Pons (tissue), 1 donor: ENCODE data around the gene PRKAR1B.
A peak's percentile ranks its signal among the peaks of the same experiment; 100 is the strongest.

Experiments
- DNase-seq: peaks from one replicate; pipeline ENCODE4 v3.0.0-alpha.2; 2016; ENCODE audit warnings: low spot score

PRKAR1B gene

DNA sequence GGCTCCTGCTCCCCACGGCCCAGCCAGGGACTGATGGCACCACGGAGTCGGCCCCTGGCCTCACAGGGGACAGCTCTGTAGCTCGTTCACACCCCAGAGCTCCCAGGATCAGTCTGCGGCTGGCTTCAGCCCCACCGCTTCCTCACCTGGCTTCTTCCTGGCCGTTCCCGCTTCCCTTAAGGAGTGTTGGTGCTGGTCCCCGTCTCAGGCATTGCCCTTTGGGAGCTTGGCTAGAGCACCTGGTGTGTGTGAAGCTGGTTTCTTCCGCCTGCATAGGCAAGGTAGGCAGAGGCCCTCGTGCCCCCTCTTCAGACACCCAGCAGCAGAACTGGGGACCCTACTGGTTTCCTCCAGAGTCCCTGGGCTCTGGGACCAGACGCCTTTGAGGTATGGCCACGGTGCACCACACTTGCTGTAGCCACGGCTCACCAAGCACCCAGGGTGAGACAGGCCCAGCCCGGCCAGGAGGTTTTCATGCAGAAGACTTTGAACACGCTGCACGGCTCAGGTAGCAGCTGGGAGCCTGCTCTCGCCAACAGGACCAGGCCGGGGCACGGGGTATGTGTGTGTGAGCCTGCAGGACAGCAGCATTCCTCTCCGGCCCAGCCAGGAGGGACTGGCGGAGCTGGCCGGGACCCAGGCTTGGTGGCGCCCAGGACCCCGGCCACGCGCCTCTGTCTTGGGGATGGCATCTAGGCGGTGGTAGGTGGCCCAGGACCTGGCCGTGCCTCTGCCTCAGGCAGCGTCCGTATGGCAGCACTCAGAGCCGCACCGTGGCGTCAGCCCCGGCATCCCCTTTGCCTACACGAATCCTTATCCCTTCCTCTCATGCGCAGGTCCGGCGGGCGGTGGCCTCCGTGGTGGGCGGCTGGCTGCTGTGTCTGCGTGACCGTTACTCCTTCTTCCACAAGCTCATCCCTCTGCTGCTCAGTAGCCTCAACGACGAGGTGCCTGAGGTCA lies 13.2 kb upstream of the PRKAR1B start:
- DNase-seq = no peak

DNA sequence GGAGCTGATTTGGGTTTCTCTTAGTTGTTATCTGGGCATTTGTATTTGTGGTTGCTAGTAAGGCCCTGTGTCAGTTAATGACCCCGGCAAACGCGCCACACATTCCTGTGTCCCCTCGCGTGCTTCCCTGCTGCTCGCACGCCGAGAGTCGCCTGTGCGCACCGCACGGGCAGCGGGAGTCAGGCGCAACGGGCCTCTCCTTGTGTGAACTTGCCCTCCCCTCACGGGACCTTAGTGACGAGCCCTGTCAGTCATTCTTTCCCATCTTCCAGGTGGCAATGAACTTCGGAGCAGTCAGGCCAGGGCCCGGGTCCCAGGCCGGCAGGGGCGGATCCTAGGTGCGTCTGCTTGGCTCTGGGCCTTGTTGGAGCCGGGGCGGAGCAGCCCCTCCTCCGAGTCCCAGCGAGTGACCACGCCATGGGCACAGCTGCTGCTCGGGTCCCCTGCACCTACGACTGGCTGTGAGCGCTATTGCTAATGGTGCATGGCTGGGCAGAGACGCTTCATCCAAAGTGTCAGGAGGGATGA lies 12.4 kb upstream of the PRKAR1B start:
- no peak for DNase-seq

DNA sequence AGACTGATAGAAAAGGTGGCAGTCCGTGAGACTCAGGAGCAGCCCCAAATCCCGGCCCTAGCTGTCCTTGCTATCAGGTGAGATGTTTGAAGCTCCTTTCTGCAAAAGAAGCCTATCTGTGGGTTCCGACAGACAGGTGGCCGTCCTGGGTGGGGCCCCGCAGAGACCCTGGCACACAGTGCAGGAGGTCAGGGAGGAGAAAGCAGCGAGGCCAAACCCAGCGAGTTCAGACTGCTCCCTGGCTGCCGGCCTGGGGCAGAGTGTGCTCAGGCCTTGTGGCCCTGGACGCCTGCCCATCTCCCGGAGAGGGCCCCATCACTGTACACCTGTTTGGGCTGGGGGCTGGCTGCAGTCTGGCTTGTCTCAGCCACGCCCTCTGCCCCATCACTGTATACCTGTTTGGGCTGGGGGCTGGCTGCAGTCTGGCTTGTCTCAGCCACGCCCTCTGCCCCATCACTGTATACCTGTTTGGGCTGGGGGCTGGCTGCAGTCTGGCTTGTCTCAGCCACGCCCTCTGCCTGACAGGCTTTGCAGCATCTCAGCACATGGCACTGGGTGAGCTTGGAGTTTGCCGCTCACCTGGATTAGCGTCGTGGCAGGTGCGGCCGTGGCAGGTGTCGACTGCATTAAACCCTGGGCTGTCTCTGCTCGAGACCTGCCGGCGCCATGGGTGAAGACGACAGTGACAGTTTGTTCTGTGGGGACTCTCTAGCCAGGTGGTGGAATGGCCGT lies 11.8 kb upstream of the PRKAR1B start:
- no peak for DNase-seq

DNA sequence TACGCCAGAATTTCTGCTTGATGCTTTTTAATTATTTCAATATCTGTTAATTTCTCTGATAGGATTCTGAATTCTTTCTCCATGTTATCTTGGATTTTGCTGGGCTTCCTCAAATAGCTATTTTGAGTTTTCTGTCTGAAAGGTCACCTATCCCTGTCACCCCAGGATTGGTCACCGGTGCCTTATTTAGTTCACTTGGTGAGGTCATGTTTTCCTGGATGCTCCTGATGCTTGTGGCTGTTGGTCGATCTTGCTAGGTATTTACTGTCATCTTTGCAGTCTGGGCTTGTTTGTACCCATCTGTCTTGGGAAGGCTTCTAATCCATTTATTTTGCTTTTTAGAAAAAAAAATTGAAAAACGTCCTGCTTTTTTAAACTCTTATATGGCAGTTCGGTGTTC lies 11.2 kb upstream of the PRKAR1B start:
- no peak for DNase-seq

DNA sequence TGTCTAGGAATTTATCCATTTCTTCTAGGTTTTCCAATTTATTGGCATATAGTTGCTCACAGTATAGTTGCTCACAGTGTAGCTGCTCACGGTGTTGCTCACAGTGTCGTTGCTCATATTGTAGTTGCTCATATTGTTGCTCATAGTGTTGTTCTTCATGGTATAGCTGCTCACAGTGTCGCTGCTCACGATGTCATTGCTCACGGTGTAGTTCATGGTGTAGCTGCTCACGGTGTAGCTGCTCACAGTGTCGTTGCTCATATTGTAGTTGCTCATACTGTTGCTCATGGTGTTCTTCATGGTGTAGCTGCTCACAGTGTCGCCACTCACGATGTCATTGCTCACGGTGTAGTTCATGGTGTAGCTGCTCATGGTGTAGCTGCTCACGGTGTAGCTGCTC lies 7.7 kb upstream of the PRKAR1B start:
- DNase-seq = no peak

DNA sequence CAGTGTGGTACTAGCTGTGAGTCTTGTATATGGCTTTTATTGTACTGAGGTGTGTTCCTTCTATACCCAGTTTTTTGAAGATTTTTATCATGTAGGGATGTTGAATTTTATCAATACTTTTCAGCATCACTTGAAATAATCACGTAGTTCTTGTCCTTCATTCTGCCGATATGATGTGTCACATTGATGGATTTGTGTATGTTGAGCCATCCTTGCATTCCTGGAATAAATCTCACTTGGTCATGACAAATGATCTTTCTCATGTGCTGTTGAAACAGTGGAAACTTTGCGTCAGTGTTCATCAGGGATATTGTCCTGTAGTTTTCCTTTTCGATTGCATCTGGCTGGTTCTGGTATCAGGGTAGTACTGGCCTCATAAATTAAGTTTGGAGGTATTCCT lies 7.1 kb upstream of the PRKAR1B start:
- DNase-seq = no peak

DNA sequence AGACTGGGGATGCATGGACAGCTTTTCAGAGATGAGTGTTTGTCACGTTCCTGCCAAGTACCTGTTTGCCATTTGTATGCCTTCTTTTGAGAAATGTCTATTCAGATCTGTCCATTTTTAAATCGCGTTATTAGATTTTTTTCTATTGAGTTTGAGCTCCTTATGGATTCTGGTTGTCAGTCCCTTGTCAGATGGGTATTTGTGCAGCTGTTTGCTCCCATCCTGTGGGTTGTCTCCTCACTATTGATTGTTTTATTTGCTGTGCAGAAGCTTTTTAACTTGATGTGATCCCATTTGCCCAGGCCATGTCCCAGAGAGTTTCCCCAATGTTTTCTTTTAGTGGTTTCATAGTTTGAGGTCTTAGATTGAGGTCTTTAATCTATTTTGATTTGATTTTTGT lies 5.5 kb upstream of the PRKAR1B start:
- DNase-seq = no peak

DNA sequence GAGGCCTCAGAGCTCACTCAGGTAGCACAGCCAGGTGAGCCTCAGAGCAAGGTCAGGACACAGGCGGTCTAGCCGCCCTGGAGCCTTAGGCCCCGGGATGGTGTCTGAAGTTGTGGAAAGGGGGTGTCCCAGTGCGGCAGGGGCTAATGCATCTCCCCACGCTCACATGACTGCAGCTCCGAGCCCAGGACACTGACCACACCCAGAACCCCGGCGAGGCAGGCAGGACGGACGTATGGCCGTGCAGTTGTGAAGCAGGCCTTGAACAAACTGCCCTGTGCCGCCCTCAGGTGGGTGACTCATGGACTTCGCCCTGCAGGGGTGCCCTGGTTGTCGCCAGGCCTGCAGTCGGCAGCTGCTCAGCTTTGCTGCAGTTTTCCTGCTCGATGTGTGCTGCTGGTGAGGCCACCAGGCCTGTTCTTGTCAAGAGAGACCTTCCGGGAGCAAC lies 5.0 kb upstream of the PRKAR1B start:
- peak; percentile 15 for DNase-seq

DNA sequence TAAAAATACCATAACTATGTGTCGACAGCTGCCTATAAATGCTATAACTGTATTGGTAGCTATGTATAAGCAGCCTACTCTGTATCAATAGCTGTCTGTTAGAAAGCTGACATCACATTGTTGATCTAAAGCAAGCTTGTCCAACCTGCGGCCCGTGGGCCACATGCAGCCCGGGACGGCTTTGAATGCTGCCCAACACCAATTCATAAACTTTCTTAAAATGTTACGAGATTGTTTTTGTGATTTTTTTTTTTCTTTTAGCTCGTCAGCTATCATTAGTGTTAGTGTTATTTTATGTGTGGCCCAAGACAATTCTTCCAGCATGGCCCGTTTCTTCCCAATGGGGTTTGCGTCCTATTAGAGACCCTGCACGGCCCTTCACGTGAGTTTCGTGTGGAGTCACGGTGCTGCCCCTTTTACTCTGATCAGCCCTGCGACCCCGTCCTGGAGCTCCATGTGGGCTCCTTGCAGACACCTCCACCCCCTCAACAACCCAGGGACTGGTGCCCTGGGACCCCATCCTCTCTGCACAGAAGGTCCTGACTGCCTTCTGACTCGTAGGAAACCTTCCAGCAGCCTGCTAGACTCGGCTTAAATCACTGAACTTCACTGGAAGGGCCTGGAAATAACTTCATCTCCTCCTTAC lies 4.5 kb upstream of the PRKAR1B start:
- no peak for DNase-seq

DNA sequence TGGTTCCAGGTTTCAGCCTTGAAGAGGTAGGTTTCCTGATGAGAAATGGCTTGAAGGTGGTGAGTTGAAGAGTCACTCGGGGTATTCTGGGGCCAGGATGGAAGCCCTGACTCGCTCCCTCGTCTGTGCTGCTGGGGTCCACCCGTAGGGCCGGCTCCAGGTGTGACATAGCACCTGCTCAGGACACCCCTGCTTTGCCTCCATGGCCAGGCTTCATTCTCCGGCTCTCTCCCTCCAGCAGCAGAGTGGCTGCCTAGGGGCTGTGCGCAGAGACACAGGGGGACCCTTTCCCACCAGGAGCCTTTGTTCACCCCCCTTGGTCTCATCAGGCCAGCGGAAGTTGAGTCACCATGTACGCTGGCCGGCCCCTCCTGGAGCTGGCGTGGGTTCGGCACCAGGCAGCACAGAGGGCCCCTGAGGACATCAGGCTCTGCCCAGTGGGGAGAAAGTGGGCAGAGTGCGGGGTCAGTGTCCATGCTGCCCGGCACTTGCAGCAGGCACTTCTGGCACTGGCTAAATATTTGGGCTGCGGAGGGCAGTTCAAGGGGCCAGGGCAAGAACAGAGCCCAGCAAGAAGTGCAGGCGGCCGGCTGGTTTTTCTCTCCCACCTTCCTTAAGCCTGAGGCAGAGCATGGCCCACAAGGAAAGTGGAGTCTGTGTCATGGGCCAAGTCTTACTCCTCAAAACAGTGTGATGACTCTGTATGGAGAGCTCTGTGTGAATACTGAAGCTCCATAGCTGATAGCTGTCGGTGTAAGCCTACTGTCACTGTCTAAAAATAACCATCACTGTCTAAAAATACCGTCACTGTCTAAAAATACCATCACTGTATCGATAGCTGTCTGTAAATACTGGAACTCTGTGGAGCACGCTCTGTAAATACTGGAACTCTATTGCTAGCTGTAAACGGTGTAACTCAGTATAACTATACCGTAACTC lies 3.7 kb upstream of the PRKAR1B start:
- DNase-seq = no peak

DNA sequence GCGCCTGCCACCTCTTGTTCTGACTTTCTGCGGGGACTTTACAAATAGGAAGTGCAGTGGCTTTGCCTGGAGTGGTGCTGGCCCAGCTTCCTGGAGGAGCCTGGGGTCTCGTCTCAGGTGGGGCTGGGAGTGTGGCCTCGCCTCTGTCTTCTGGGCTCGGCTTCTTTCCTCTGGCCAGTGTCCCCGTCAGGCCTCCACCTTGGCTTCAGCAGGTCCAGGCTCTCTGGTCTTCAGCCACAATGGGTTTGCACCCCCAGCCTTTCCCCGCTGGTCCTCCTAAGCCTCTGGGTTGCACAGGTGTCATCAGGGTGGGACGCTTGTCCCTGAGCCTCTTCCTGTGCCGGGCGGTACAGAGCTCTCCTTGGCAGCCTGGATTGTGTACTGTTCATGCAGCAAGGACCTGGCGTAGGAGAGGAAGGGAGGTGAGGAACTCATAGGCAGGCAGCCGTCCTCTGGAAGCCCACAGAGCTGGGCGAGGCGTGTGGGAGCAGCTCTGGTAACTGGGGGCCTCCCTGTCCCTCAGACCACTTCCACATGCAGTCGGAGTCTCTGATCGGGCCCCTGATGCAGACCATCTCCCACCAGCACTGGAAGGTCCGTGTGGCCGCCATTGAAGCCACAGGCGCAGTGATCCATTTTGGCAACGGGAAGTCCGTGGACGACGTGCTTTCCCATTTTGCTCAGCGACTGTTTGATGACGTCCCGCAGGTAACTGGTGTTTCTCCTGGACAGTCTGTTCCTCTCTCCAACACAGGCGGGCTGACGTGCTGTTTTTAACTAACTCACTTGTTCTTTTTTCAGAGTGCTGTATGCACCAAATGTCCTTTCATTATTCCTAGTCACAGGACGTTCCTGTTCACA lies 2.3 kb upstream of the PRKAR1B start:
- DNase-seq = no peak

DNA sequence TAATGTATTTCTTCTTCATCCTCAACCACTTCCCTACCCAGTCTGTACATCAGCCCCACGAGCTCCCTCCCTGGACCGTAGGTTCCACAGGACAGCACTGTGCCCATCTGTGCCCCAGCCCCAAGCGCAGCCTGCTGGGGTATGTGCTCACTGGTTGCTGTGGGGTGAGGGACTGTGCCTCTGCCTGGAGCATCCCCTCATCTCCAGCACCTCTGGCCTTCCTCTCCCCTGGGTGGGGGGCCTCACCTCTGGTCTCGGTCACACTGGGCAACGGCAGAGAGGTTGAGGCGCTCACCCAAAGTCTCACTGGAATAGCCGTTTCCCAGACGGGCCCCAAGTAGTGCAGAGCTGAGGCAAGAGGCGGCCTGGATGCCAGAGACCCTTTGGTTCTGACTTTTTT lies 1.5 kb upstream of the PRKAR1B start:
- DNase-seq = no peak

DNA sequence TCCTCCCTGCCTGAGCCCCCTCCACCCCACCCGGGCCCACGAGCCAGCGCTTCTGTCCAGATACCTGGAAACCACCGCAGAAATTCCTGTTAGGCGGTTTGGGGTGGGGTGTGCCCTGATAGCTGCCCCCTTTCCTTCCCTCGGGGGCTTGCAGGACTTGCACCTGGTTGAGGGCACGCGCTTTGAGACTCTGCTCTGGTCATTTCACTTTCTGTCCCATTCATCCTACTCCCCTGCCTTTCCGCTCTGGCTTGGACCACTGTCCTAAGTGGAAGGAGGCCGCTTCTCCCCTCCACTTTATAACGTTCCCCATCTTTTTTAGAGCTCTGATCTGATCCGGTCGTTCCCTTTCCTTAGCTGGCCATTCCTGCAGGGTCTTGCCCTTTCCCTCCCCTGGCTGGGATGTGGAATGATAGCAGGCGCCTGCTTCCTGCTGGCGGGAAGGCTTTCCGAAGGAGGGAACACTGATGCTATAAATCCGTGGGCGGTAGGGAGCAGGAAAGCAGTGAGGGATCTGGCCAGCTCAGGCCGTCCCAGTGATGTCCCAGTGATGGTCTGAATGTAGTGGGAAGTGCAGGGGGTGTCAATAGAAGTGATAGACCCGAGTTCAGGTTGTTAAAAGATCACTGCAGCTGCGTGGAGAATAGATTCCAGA lies 852 bp upstream of the PRKAR1B start:
- DNase-seq = no peak

DNA sequence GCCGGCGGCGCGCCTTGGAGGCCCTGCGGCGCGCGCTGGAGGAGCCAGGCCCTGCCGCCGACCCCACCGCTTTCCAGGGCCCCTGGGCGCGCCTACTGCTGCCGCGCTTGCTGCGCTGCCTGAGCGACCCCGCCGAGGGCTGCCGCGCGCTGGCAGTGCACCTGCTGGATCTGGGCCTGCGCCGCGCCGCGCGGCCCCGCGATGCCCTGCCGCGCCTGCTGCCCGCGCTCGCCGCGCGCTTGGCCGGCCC lies 302 bp downstream of the PRKAR1B start:
- DNase-seq = no peak

DNA sequence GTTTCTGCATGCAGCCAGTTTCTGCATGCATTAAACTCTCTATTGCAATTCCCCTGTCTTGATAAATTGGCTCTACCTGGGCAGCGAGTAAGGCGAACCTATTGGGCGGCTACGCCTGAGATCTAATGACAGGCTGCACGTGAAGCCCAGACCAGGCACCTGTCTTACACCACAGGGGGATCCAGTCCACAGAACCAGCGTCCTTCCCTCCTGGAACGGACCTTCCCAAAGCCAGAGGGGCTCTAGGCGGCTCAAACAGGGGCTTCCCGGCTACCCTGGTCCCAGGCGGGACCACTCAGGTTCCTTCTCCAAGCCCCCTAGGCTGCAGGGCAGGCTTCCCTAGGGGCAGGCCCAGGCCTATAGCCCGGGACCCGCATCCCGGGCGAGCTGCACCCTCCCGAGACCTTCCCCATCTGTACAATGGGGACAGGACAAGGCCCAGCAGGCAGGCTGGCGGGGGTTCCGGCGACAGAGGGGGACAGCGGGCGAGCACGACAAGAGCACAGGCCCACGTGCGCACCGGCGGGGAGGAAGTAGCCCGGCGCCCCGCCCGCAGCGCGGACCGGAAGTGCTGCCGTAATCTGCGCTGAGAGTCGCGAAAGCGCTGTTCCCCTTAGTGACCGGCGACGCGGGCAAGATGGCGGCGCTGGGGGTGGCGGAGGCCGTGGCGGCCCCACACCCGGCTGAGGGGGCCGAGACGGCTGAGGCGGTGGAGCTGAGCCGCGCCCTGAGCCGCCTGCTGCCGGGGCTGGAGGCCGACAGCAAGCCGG lies 812 bp downstream of the PRKAR1B start, which contains the start of gene DNAAF5:
Gene DNAAF5 (plus strand): TSS at position 616 of the 770 bp plus-strand sequence. CDS start 22 bp downstream, at position 638.
- DNase-seq = peak; percentile 74

DNA sequence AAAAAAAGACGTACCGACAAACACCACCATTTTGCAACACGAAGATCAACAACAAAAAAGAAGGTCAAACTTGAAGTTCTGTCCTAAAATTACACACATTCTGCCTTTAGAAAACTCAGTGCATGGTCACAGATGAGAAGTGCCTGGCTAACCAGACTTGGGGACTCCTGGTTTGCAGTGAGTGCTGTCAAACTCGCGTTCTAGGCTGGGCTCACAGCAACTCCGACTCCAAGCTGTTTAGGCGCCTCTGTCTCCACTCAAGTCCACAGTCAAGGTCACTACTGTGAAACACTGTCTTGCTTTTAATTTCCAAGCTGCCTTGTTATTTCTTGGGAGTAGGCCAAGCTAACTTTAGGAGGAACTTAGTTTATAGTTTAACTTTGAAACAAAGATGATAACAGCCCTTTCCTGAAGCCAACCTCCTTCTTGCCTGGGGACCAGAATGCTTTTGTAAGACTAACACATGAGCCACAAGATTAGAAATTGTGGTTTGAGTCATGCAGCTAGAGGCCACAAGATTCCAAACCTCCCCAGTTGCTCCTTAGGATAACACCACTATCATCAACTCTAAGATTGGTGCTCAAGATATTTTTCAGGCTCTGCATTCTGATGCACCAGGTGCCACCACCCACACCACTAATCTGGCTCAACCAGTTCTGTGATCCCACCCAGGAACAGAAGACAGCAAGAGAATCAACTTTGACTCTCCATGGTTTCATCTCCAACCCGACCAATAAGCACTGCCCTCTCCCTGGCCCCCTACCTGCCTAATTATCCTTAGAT lies 1.7 kb downstream of the PRKAR1B start:
- DNase-seq = no peak

DNA sequence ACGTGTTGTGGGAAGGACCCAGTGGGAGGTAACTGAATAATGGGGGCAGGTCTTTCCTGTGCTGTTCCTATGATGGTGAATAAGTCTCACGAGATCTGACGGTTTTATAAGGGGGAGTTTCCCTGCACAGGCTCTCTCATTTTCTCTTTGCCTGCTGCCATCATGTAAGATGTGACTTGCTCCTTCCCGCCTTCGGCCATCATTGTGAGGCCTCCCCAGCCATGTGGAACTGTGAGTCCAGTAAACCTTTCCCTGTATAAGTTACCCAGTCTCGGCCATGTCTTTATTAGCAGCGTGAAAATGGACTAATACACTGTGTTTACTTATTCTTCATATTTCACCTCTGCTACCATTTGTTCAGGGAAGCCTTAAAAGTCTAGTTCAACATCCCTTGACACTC lies 2.8 kb downstream of the PRKAR1B start:
- DNase-seq = no peak

DNA sequence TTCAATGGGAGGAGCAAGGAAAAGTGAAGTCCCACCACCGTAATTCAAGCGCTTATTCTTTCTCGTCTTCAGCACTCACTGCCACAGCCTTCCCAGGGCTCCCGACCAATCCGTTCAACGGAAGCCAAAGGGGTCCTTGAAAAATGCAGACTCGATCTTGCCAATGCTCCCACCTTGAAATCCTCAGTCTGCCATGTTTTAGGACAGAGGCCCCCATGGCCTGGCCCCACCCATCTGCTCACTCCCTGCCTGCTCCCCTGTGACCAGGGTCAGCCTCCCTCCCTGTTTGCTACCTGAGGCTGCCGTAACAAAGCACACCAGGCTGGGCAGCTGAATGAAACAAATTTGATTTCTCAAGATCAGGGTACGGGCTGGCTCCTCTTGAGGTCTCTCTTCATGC lies 3.5 kb downstream of the PRKAR1B start:
- DNase-seq = no peak
